IPS-18c (cell line): ENCODE results near the gene PEX6.
"Not testable (repeated sequence)": the region's sequence is repeated elsewhere in the genome, so short reads cannot be mapped to it uniquely, and the experiment has no call there.

ENCODE experiments used
- H3K4me3 ChIP-seq: 2 replicates; pipeline ENCODE4 v1.7.0; 2013; ENCODE audit warnings: low read depth, mild to moderate bottlenecking, low read length, moderate library complexity; ENCODE audit not compliant: insufficient read depth
- H3K9me3 ChIP-seq: one replicate; pipeline ENCODE4 v1.6.1; 2013; ENCODE audit warnings: mild to moderate bottlenecking, low read length, moderate library complexity; ENCODE audit not compliant: control insufficient read depth, insufficient read depth

Gene PEX6

DNA sequence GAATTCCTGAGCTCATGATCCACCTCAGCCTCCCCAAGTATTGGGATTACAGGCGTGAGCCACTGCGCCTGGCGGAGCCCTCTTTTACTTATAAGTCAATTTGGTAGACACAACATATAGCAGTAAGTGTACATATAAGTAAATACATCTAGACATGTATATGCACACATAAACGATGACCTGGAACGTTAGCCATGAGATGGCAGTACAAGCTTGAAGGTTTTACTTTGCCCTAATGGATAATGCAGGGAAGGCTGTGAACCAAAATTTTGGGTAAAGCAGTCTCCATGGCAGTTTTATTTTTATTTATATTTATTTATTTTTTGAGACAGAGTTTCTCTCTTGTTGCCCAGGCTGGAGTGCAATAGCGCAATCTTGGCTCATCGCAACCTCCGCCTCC, 20.9 kb downstream of the PEX6 start:
- H3K4me3 ChIP-seq = no peak overlapping the region
- H3K9me3 ChIP-seq = peaks cover 3% of the 10 kb centered on the region

DNA sequence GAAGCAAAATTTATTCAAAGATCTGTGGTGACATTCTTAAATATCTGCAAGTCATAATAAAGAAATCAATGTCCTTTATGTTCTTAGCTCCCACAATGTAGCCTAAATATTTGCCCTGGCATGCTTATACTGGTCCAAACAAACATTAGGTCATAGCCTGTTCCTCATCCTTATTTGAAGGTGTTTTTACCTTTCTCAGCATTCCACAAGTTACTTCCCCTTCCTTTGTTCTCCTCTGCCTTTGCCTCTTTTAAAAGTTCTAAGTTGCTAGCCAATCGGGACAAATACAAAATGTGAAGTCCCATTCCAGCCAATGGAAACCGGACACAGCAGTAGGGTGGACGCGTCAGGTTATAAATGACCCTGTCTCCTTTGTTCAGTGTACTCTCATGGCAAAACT, 24.6 kb downstream of the PEX6 start:
- not testable (repeated sequence) for H3K4me3 ChIP-seq, H3K9me3 ChIP-seq

DNA sequence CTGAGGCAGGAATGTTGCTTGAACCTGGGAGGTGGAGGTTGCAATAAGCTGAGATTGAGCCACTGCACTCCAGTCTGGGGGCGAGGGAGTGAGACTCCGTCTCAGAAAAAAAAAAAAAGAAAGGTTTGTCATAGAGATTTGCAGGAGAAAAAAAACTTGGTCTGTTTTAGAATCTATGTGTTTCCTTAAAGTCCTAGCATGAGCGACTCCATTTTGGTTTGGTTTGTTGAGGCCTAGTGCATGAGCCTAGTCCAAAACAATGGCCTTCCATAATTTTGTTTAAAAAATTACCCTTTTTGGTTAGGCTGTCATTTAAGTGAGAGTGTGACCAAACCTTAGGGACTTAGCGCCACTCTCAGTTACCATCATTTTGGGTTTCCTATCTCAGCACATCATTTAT, 26.6 kb downstream of the PEX6 start:
- Histone ChIP-seq H3K9me3 (no peaks in the 10 kb centered on the region), H3K4me3 (no peak overlapping the region)

DNA sequence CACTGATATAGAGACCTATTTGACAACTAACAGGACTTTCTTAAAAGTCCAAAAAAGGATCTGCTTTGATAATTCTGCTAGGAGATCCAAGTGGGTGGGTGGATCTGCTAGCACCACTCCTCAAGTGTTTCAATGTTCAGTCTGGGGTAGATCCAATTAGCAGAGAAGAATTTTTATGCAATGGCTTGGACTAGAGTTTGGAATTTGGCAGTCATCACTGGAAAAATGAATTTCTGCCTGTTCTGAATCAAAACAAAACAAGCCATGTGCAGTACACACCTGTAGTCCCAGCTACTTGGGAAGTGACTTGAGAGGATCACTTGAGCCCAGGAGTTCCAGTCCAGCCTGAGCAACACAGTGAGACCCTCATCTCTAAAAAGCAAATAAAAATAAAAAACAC, 31.0 kb downstream of the PEX6 start:
- Histone ChIP-seq H3K4me3 (no peak overlapping the region), H3K9me3 (no peaks in the 10 kb centered on the region)

DNA sequence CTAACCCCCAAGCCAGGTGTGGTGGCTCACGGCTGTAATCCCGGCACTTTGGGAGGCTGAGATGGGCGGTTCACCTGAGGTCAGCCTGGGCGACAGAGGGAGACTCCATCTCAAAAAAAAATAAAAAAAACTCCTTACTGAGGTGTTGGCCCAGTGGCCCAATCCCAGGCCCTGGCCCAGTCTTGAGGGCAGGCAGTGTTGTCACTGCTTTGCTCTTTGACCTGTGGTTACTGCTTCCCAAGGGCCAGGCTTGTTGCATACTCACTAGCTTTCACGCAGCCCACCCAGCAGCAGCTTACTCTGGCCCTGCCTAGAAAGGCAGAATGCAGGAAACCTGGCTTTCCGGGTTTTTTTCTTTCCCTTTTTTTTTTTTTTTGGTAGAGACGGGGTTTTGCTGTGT, 36.5 kb downstream of the PEX6 start:
- no peaks in the 10 kb centered on the region for H3K9me3 ChIP-seq

DNA sequence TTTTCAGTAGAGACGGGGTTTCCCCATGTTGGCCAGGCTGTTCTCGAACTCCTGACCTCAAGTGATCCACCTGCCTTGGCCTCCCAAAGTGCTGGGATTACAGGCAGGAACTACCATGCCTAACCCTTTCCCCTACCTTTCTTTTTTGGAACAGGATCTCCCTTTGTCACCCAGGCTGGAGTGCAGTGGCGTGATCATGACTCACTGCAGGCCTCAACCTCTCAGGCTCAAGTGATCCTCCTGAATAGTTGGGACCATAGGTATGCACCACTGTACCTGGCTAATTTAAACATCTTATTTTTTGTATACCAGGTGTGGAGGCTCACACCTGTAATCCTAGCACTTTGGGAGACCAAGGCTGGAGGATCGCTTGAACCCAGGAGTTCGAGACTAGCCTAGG, 37.6 kb downstream of the PEX6 start:
- H3K4me3 ChIP-seq = not testable (repeated sequence)

More for the DNA sequence above, 36.5 kb downstream of the PEX6 start:
- no peak overlapping the region for H3K4me3 ChIP-seq

DNA sequence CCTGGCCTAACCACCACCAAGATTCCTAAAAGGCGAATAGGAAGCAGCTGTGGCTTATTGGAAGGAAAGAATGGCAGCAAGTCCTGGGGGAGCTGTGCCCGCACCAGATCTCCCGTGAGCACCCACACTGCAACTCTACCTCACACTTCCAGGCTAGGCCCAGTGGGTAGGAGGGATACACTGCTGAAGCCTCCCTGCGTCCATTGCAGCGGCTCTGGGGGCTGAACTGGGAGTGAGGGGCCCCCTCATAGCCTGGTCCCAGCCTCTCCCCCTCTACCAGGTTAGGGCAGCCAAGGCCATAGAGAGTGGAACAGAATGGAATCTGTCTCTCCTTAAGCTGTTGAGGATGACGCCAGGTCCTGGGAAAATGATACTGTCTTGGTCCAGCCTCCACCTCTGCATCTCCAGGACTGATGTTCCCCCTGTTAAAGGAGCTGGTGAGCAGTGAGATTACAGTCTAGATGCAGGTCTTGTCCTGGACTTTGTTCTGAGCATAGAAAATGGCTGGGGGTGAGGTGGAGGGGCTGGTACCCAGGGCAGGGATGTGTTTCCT, 38.4 kb downstream of the PEX6 start:
- Histone ChIP-seq H3K9me3 (no peaks in the 10 kb centered on the region), H3K4me3 (no peak overlapping the region)

More for the DNA sequence above, 37.6 kb downstream of the PEX6 start:
- not testable (repeated sequence) for H3K9me3 ChIP-seq

DNA sequence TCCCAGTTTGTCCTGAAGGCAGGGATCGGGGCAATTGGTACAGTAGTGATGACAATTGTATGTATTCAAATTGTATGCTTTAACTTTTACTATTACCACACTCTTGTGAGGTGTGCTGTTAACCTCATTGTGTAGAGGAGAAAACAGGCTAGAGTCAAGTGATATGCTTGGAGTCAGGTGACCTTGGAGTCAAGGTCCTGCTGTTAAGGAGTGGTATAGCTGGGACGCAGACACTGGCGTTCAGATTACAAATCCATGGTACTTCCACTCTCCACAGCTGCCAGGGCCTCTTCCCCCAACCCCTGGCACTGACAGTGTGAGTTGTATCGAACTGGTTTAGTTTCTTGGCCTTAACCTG, 39.2 kb downstream of the PEX6 start:
- H3K4me3 ChIP-seq = no peak overlapping the region

DNA sequence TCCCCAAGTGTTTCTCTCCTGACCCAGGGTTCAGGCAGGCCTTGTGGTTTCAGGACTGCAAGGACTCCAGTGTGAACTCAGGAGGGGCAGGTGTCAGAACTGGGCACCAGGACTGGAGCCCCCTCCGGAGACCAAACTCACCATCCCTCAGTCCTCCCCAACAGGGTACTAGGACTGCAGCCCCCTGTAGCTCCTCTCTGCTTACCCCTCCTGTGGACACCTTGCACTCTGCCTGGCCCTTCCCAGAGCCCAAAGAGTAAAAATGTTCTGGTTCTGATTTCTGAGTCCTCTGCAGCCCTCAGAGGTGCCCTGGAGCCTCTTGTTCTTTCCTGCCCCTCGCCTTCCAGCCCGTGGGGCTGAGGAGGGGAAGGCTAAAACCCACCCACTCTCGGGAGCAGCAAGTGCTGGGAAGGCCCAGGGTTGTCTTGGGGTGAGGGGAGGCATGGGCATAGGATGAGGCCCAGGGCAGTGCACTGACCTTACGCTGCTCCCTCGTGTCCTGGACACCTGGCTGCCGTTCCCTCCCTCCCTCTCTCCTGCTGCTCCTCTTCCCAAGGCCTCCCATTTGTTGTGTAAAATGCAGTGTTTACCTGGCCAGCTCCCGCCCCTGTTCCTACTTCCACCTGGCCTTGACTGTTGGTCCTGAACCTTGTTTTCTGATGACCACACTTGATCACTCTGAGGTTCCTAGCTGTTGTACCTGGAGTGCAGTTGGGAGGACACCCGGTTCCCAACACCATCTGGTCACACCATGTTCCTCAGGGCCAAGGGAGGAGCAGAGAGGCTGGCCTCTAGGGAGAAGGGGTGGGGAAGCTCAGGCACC, 39.8 kb downstream of the PEX6 start:
- Histone ChIP-seq H3K4me3 (no peak overlapping the region), H3K9me3 (no peaks in the 10 kb centered on the region)

More for the DNA sequence above, 39.2 kb downstream of the PEX6 start:
- H3K9me3 ChIP-seq = no peaks in the 10 kb centered on the region

DNA sequence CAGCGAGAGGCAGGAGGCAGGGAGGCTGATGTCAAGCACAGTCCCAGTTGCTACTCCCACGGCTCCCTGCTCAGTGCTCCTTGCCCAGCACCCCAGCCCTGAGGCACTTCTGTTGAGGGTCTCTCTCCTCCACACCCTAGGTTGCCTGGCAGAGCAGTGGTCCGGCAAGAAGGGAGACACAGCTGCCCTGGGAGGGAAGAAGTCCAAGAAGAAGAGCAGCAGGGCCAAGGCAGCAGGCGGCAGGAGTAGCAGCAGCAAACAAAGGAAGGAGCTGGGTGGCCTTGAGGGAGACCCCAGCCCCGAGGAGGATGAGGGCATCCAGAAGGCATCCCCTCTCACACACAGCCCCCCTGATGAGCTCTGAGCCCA, 40.6 kb downstream of the PEX6 start:
- no peaks in the 10 kb centered on the region for H3K9me3 ChIP-seq
- no peak overlapping the region for H3K4me3 ChIP-seq

DNA sequence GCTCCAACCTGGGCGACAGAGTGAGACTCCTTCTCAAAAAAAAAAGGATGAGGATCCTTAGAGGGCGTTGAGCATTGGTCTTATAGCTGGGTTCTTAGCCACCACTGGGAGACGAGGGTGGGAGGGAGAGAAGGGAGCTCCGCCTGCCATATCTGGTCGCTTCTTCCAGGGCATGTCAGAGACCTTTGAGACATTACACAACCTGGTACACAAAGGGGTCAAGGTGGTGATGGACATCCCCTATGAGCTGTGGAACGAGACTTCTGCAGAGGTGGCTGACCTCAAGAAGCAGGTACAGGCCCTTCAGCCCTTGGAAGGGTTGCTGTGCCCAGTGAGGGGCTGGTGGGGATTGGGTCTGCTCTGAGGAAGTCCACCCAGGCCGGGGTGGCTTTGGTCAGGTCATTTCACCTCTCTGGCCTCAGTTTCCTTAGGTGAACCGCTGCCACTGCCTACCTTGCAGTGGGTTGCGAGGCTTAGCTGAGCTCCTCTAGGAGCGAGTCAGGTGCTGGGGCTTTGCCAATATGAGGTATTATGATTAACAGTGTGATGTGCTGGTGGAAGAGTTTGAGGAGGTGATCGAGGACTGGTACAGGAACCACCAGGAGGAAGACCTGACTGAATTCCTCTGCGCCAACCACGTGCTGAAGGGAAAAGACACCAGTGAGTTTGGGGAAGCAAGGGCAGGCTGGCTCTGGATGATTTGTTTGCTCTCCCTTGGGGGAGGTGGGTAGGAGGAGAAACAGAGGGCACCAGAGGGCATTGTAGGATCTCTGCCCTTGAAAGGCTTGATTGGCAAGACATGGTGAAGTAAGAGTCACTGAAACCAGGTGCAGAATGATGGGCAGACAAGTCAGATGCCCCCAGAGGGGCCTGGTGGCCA, 41.2 kb downstream of the PEX6 start:
- Histone ChIP-seq H3K4me3 (no peak overlapping the region), H3K9me3 (no peaks in the 10 kb centered on the region)

DNA sequence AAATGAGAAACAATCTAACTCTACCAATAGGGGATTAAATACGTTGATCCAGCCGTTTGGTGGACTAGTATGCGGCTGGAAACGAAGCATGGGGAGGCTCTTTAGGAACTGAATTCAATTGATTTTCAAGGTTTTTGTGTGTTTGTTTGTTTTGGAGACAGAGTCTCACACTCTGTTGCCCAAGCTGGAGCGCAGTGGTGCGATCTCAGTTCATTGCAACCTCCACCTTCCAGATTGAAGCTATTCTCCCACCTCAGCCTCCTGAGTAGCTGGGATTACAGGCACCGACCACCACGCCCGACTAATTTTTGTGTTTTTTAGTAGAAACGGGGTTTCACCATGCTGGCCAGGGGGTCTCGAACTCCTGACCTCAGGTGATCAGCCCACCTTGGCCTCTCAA, 42.6 kb downstream of the PEX6 start:
- Histone ChIP-seq H3K9me3 (no peaks in the 10 kb centered on the region), H3K4me3 (no peak overlapping the region)

DNA sequence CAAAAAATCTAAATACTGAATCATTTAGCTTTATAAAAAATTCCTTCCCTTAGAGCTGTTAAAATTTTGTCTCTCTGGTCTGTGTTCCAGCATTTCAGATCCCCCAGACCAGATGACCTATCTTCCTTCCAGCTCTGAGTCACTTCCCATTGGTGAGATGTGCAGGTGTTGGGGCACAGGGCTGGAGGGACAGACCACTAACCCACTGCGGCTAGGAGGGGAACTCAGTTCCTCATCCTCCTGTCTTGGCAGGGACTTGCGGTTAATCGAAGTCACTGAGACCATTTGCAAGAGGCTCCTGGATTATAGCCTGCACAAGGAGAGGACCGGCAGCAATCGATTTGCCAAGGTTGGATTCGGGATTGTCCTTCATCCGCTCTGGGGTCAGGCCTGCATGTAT, 43.7 kb downstream of the PEX6 start:
- H3K4me3 ChIP-seq = no peak overlapping the region
- H3K9me3 ChIP-seq = no peaks in the 10 kb centered on the region

DNA sequence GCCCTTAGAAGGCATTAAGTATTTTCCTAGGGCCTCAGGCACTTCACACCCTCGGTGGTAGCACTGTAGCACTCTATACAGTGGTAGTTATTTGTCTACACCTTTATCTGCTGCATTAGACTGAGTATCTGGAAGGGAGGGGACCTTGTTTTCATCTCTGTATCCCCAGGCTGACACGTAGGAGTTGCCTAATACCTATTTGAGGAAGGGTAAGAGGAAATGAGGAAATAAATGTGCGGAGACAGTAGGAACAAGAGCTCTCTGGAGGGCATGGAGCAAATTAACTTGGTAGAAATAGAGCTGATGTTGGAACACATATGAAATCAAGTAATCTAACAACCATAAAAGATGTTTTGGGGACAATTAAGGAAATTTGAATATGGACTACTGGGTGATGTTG, 45.8 kb downstream of the PEX6 start:
- Histone ChIP-seq H3K4me3 (no peak overlapping the region), H3K9me3 (no peaks in the 10 kb centered on the region)

DNA sequence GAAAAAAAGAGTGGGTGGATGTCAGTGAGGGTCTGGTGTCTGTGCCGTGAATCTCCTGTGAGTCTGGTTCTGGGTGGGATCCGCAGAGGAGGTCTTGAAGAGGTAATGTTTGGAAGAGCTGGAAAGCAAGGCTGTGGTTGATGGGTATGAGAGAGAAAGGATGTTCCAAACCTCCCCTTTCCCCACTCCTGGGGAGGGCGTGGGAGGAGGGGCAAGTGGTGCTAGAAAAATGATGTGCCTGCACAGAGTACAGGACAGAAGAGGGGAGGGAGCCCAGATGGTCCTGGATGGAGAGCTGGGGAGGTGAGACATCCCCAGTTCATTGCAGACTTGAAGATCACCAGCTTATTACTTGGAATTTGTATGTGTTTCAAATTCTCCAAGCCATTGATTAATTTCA, 46.6 kb downstream of the PEX6 start:
- H3K9me3 ChIP-seq = no peaks in the 10 kb centered on the region

DNA sequence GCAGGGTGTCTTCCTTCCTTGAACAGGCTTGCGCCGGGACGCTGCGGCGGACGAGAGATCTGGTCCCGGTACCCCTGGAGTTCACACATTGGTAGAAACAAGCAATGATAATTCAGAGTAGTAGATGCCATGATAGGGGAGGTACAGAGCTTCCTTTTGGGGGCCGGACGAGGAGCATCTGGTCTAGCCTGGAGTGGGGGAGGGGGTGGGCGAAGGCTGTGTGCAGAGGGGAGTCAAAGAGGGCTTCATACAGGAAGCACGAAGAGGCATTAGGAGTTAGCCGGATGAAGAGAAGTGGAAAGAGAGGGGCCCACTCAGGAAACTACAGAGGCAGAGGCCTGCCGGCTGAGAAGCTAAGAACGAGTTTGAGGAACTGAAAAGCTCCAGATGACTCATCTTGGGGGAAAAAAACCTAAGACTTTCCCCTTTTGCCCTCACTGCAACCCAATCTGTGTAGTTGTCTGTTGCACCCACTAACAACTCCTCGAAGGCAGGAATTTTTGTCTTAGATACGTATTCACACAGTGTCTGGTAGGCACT, 49.1 kb downstream of the PEX6 start:
- H3K9me3 ChIP-seq = no peaks in the 10 kb centered on the region
- peak overlapping the region; percentile 90 for H3K4me3 ChIP-seq

More for the DNA sequence above, 46.6 kb downstream of the PEX6 start:
- H3K4me3 ChIP-seq = no peak overlapping the region

DNA sequence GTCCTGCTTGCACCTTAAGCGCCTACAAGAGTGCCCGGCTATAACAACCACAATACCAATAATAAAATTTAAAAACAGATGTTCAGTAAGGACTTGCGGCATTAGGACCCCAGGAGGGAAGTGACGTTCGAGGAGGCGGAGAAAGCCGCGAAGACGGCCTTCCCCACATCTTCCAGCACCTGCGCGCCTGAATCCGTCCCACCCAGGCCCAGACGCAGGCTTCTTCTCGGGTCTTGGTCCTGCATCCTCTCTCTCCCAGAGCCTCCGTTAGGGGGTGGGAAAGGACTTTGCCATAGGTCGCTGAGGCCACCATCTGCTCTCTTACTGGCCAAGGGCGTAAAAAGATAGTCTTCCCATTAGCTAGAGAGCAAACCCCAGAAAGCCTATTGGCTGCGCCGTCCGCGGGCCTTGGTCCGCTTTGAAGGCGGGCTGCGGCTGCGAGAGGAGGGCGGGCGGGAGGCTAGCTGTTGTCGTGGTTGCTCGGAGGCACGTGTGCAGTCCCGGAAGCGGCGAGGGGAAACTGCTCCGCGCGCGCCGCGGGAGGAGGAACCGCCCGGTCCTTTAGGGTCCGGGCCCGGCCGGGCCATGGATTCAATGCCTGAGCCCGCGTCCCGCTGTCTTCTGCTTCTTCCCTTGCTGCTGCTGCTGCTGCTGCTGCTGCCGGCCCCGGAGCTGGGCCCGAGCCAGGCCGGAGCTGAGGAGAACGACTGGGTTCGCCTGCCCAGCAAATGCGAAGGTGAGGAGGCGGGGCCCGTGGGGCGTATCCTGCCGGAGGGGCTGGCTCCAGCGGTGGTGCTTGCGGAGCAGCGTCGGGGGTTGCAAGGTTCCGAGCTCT, 49.8 kb downstream of the PEX6 start, which contains the start of gene CNPY3:
CNPY3 (plus strand) TSS at position 495 of the 835 bp plus-strand sequence; CDS start at position 586, 91 bp downstream.
- peak within 1 kb of the TSS; percentile 90 for H3K4me3 ChIP-seq
- H3K9me3 ChIP-seq = no peaks in the 10 kb centered on the region
